Measurements from ENCODE around the gene TEKT2.

The TEKT2 gene

GRCh38 chr1:36087233-36088123 lies 3.6 kb downstream of the TEKT2 start:
- Histone ChIP-seq H2BK120ac (ENCODE audit: low read depth, low read length) (no peak overlapping the region), H3K4me1 (ENCODE audit: control insufficient read depth, insufficient read depth, low read depth, low read length) (peaks cover 35% of the 10 kb centered on the region), H3K27ac (ENCODE audit: low read length, poor library complexity, severe bottlenecking) (no peak overlapping the region), H4K8ac (ENCODE audit: low read length) (no peak overlapping the region), H2BK12ac (ENCODE audit: low read length in 2 of 2) (no peak overlapping the region), H3K9ac (ENCODE audit: low read length) (no peak overlapping the region), H3K4me3 (ENCODE audit: insufficient read depth in 1 of 2, low read depth in 1 of 2, low read length in 2 of 2) (no peak overlapping the region), H3K9me3 (ENCODE audit: control insufficient read depth, low read length) (no peaks in the 10 kb centered on the region), H3K4me2 (ENCODE audit: low read length, poor library complexity, severe bottlenecking) (no peak overlapping the region), H3K4ac (ENCODE audit: low read depth in 1 of 2, low read length in 2 of 2) (no peak overlapping the region), H2BK5ac (ENCODE audit: low read depth, low read length, poor library complexity, severe bottlenecking) (no peak overlapping the region), H2BK15ac (ENCODE audit: low read depth, poor library complexity, severe bottlenecking) (no peak overlapping the region), H4K91ac (ENCODE audit: low read length) (no peak overlapping the region), H2AK5ac (ENCODE audit: low read length, severe bottlenecking) (no peak overlapping the region), H3K27me3 (ENCODE audit: control insufficient read depth in 1 of 2, insufficient read depth in 1 of 2, low read length in 2 of 2) (peaks cover 0 to 17% of the 10 kb centered on the region in 2 experiments), H3K14ac (ENCODE audit: low read length in 2 of 2) (no peak overlapping the region), H3K23ac (ENCODE audit: low read length in 2 of 2) (no peak overlapping the region), H2AFZ (ENCODE audit: low read depth, low read length) (peak overlapping the region; percentile 99), H3K36me3 (ENCODE audit: control insufficient read depth in 1 of 2, insufficient read depth in 2 of 2, low read depth in 1 of 2, low read length in 2 of 2) (peaks cover 17 to 18% of the 10 kb centered on the region in 2 experiments), H3K79me1 (replicated peaks; ENCODE audit: low read length, poor library complexity, severe bottlenecking) (peaks cover 15% of the 10 kb centered on the region), H3K18ac (ENCODE audit: low read depth in 1 of 2, low read length in 2 of 2) (no peak overlapping the region)
- no peak for DNase-seq
- 92% methylated on average over 31 of the region's 31 CpGs for WGBS

- H3K27ac ChIP-seq (ENCODE audit: low read length, poor library complexity, severe bottlenecking), result no peak overlapping the region
- no peak overlapping the region for H3K23ac ChIP-seq (ENCODE audit: low read length in 2 of 2)
- H3K14ac ChIP-seq (ENCODE audit: low read length in 2 of 2), result no peak overlapping the region
- peaks cover 25 to 26% of the 10 kb centered on the region in 2 experiments for H3K36me3 ChIP-seq (ENCODE audit: control insufficient read depth in 1 of 2, insufficient read depth in 2 of 2, low read depth in 1 of 2, low read length in 2 of 2)
- peak overlapping the region in 1 of 2 experiments; percentile 71 for H3K4ac ChIP-seq (ENCODE audit: low read depth in 1 of 2, low read length in 2 of 2)
- no peak overlapping the region for H2BK15ac ChIP-seq (ENCODE audit: low read depth, poor library complexity, severe bottlenecking)
- no peaks in the 10 kb centered on the region for H3K9me3 ChIP-seq (ENCODE audit: control insufficient read depth, low read length)
- H3K4me1 ChIP-seq (ENCODE audit: control insufficient read depth, insufficient read depth, low read depth, low read length), result peaks cover 35% of the 10 kb centered on the region
- H4K8ac ChIP-seq (ENCODE audit: low read length), result peak overlapping the region; percentile 93
- peak overlapping the region; percentile 53 for H4K91ac ChIP-seq (ENCODE audit: low read length)
- H3K4me2 ChIP-seq (ENCODE audit: low read length, poor library complexity, severe bottlenecking), result peak overlapping the region; percentile 67
- H3K9ac ChIP-seq (ENCODE audit: low read length), result peak overlapping the region; percentile 97
- H2AFZ ChIP-seq (ENCODE audit: low read depth, low read length), result peak overlapping the region; percentile 99
- no peak overlapping the region for H2BK5ac ChIP-seq (ENCODE audit: low read depth, low read length, poor library complexity, severe bottlenecking)
- DNase-seq, result no peak
- no peak overlapping the region for H2BK120ac ChIP-seq (ENCODE audit: low read depth, low read length)
- H3K27me3 ChIP-seq (ENCODE audit: control insufficient read depth in 1 of 2, insufficient read depth in 1 of 2, low read length in 2 of 2), result peaks cover 0 to 16% of the 10 kb centered on the region in 2 experiments
- H3K4me3 ChIP-seq (ENCODE audit: insufficient read depth in 1 of 2, low read depth in 1 of 2, low read length in 2 of 2), result peak overlapping the region; percentile 47 to 97
- peak overlapping the region in 1 of 2 experiments; percentile 29 for H2BK12ac ChIP-seq (ENCODE audit: low read length in 2 of 2)
- H2AK5ac ChIP-seq (ENCODE audit: low read length, severe bottlenecking), result no peak overlapping the region
- 65% methylated on average over 8 of the region's 8 CpGs for WGBS
- H3K79me1 ChIP-seq (replicated peaks; ENCODE audit: low read length, poor library complexity, severe bottlenecking), result peaks cover 18% of the 10 kb centered on the region
- H3K18ac ChIP-seq (ENCODE audit: low read depth in 1 of 2, low read length in 2 of 2), result peak overlapping the region in 1 of 2 experiments; percentile 83
These were observed 4.3 kb downstream of the TEKT2 start for GRCh38 chr1:36088265-36088576.

- peak within 1 kb of the TSS; percentile 97 for H3K9ac ChIP-seq (ENCODE audit: low read length)
- no peak within 1 kb of the TSS for H3K23ac ChIP-seq (ENCODE audit: low read length in 2 of 2)
- H2AFZ ChIP-seq (ENCODE audit: low read depth, low read length), result peak within 1 kb of the TSS; percentile 99
- peaks cover 34% of the 10 kb centered on the region for H3K4me1 ChIP-seq (ENCODE audit: control insufficient read depth, insufficient read depth, low read depth, low read length)
- peak within 1 kb of the TSS; percentile 22 for H2BK5ac ChIP-seq (ENCODE audit: low read depth, low read length, poor library complexity, severe bottlenecking)
- H2AK5ac ChIP-seq (ENCODE audit: low read length, severe bottlenecking), result no peak within 1 kb of the TSS
- peak within 1 kb of the TSS in 1 of 2 experiments; percentile 43 for H2BK12ac ChIP-seq (ENCODE audit: low read length in 2 of 2)
- H3K36me3 ChIP-seq (ENCODE audit: control insufficient read depth in 1 of 2, insufficient read depth in 2 of 2, low read depth in 1 of 2, low read length in 2 of 2), result peaks cover 30 to 32% of the 10 kb centered on the region in 2 experiments
- H3K27me3 ChIP-seq (ENCODE audit: control insufficient read depth in 1 of 2, insufficient read depth in 1 of 2, low read length in 2 of 2), result peaks cover 0 to 11% of the 10 kb centered on the region in 2 experiments
- H2BK120ac ChIP-seq (ENCODE audit: low read depth, low read length), result no peak within 1 kb of the TSS
- DNase-seq, result peak; percentile 89
- H3K4me2 ChIP-seq (ENCODE audit: low read length, poor library complexity, severe bottlenecking), result peak within 1 kb of the TSS; percentile 85
- peak within 1 kb of the TSS; percentile 94 to 97 for H3K4me3 ChIP-seq (ENCODE audit: insufficient read depth in 1 of 2, low read depth in 1 of 2, low read length in 2 of 2)
- H3K79me1 ChIP-seq (replicated peaks; ENCODE audit: low read length, poor library complexity, severe bottlenecking), result peaks cover 23% of the 10 kb centered on the region
- H3K18ac ChIP-seq (ENCODE audit: low read depth in 1 of 2, low read length in 2 of 2), result peak within 1 kb of the TSS; percentile 84 to 96
- H3K14ac ChIP-seq (ENCODE audit: low read length in 2 of 2), result peak within 1 kb of the TSS in 1 of 2 experiments; percentile 80
- no peaks in the 10 kb centered on the region for H3K9me3 ChIP-seq (ENCODE audit: control insufficient read depth, low read length)
- peak within 1 kb of the TSS; percentile 69 for H3K27ac ChIP-seq (ENCODE audit: low read length, poor library complexity, severe bottlenecking)
- WGBS, result 3% methylated on average over 70 of the region's 84 CpGs
- H4K91ac ChIP-seq (ENCODE audit: low read length), result peak within 1 kb of the TSS; percentile 79
- H3K4ac ChIP-seq (ENCODE audit: low read depth in 1 of 2, low read length in 2 of 2), result peak within 1 kb of the TSS in 1 of 2 experiments; percentile 77
- H4K8ac ChIP-seq (ENCODE audit: low read length), result peak within 1 kb of the TSS; percentile 93
- H2BK15ac ChIP-seq (ENCODE audit: low read depth, poor library complexity, severe bottlenecking), result no peak within 1 kb of the TSS
These were observed 4.9 kb downstream of the TEKT2 start, which contains the start of gene ADPRS for GRCh38 chr1:36088577-36089392. ADPRS (plus strand) TSS chr1:36088892; CDS start chr1:36088905, 13 bp downstream.

Measured in mesenchymal stem cell (in vitro differentiated cells and primary cell).